COR-L47 (cell line): ENCODE data around the gene TNS2.

ENCODE experiments used
- DNase-seq: peaks from one replicate; lab custom pipeline; 2025; lab: John Stamatoyannopoulos, UW

The TNS2 gene

DNA sequence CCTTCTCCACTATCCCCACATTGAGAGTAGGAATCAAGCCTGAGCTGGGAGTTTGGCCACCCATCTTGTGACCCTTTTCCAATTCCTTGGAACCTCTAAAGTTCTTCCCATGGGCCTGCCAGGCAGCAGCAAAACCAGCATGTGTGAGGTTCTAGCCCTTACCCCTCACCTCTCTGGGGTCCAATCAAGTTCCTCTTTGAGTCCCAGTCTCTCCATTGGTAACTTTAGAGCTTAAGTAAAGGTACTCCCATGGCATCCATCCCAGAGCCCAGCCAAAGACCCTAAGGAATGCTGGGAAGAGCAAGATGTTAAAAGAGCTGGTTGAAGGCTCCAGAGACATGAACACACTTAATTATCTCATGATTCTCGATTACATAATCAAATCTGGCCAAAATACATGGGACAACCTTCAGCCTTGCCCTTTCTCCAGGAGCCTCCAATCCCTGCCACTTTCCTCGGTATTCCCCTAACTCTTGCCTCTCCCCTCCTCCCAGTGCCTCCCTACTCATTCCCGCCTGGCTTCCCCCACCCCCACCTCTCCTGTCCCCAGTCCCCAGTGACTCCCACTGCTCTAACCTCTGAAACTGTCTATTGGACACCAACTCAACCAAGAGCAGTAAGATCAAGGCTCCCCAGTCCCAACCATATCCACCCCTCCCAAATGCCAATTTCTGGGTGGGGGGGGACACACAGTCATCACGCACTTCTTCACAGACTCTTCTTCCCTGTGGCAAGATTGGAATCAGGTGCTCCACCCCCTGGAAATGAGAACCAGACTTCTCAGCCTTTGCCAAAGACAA is 4.8 kb upstream of the TNS2 start:
- DNase-seq, result no peak

GRCh38 chr12:53045696-53046045 is 4.2 kb upstream of the TNS2 start:
- DNase-seq, result no peak

DNA sequence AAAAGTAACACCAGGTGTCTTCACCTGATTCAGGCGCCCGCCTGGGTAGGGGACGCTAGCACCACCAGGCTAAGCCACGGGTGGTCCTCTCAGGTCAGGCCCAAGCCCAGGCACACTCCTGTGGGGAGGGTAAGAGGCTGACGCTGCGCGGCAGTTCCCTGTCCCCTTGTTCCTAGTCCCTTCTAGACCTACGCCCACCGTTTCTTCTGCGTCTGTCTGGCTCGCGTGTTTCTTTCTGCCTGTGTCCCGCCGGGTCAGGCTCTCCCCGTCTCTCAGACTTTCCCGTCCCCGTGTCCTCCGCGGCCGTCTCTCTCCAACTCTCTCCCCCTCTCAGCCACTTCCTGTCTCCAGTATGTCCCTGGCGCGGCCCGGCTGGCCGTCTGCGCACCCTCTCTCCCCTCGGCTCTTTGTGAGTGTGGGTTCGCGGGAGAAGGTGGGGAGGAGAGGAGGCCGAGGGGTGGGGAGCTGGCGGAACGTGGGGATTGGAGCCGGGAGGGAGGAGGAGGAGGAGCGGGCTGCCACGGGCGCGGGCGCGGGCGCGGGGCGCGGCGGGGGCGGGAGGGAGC is 3.1 kb upstream of the TNS2 start:
- peak; percentile 74 for DNase-seq

DNA sequence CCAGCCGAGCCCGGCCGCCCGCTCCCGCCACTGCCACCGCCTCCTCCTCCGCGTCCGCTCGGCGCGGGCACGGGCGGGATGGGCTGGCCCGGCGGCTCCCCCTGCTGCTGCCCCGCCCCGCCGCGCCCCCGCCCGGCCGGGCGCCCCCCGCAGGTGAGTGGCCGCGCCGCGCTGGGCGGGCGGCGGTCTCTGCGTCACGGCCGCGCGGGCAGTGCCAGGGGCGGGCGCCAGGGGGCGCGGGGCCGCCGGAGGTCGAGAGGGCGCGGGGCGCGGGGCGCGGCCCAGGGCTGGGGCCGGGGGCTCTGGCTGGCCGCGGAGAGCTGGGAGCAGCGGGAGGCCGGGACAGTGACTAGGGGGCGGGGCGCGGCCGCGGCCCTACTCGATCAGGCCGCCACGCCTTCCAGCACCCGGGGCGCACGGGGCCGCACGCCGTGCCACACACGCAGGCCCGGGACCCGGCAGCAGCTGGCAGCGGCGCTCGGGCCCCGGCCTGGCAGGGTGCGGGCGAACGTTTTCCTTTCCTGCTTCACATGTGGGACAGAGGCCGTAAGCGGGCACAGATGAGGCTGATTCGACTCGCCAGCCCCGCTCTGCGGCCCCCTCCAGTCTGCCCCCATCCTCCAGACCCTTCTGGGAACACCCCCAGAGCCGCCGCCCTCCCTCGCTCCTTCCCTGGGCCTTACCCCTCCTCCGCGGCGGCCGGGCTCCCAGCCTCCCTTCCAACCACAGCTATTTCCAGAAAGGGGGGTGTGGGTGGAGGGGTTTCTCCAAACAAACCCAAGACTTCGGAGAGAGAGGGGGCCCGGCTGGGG is 2.4 kb upstream of the TNS2 start:
- peak; percentile 74 for DNase-seq

DNA sequence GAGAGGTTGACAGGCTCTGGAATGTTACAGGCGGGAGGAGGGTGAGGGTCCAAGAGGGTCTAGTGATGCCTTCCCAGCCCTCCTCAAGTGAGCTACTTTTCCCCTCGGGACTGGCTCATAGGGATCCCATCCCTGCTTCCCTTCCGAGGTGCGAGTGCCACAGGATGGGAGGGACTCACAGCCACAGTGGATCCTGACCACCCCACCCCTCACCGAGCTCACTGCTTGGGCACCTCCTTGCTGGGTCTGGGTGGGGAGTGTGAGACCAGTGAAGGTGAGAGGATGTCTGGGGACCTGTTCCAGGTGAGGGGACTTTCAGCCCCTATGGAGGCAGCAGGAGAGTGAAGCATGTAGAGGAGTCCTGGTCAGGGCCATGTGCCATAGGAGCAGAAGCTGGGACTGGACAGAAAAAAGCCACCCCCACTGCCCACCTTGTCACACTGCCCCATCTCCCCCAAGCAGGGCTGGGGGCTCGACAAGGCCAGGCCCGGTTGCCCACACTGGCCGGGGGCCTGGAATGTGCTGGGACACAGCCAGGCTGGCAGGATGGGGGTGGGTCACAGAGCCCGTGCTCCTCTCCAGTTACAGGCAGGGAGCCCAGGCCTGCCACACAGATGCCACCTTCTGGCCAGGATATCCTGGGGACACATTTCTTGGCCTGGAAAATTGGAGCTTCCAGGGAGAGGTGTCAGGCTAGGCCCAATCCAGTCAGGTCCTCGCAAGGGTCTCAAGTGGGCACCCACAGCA is 1.7 kb upstream of the TNS2 start:
- DNase-seq, result peak; percentile 22

- no peak for DNase-seq
Measured at GRCh38 chr12:53048780-53049401, 974 bp upstream of the TNS2 start.

GRCh38 chr12:53050426-53051057 is 677 bp downstream of the TNS2 start:
- no peak for DNase-seq

DNA sequence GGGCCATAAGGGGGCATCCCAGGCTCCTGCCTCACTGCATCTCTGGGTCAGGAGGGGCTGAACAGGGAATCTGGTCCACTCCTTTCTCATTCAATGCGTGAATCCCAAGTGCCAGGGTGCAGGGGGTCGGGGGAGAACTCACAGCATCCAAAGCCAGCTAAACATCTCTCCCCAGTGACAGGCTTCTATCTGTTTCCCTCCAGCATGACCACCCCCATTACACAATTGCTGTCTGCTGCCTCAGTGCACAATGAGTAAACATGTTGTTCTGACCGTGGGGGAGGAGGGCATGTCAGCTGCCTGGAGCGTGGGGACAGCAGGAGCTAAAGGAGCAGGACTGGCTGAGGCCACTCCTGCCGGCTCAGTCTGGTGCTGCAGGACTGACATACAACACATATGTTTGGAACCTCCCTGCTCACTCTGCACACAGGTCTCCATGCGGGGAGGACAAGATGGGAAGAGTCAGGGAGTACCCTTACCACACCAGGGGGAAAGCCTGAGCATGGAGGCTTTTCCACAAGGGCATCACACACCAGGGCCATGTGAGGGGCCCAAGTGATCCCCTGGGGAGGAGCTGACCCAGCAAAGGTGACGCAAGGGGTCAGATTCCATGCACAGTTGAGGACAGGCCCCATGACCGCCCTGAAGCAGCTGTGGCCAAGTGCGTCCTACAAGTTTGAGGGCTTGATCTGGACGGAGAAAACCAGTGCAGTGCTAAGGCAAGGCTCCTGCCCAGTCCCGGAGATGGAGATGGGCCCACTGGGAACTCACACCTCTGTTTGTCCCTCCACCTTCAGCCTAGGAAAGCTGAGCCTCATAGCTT is 1.4 kb downstream of the TNS2 start:
- peak; percentile 28 for DNase-seq

- DNase-seq, result no peak
Measured at GRCh38 chr12:53051881-53052412, 2.1 kb downstream of the TNS2 start.

GRCh38 chr12:53052419-53053217 is 2.8 kb downstream of the TNS2 start:
- peak; percentile 46 for DNase-seq

GRCh38 chr12:53053218-53054111 is 3.6 kb downstream of the TNS2 start:
- peak; percentile 75 for DNase-seq

DNA sequence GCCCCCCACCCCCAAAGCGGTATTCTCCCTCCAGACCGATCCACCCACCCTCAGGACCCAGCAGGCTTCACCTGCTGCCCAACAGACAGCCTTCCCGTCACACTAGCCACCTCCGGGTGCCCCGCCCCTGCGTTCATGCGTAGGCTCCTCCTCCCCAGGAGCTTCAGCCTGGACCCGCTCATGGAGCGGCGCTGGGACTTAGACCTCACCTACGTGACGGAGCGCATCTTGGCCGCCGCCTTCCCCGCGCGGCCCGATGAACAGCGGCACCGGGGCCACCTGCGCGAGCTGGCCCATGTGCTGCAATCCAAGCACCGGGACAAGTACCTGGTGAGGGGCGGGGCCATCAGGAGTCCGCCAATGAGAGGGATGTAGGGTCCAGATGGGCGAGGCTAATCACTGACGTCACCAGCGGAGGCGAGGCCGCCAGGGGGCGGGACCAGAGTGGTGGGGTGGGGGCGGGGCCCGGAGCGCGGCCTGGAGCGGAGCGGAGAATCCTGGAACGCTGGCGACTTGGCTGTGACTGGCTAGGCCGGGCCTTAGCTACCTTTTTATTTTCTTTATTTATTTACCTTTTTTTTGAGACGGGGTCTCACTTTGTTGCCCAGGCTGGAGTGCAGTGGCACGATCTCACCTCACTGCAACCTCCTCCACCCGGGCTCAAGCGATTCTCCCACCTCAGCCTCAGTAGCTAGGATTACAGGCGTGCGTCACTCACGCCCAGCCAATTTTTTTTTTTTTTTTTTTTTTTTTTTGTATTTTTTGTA is 4.4 kb downstream of the TNS2 start:
- DNase-seq, result peak; percentile 95

DNA sequence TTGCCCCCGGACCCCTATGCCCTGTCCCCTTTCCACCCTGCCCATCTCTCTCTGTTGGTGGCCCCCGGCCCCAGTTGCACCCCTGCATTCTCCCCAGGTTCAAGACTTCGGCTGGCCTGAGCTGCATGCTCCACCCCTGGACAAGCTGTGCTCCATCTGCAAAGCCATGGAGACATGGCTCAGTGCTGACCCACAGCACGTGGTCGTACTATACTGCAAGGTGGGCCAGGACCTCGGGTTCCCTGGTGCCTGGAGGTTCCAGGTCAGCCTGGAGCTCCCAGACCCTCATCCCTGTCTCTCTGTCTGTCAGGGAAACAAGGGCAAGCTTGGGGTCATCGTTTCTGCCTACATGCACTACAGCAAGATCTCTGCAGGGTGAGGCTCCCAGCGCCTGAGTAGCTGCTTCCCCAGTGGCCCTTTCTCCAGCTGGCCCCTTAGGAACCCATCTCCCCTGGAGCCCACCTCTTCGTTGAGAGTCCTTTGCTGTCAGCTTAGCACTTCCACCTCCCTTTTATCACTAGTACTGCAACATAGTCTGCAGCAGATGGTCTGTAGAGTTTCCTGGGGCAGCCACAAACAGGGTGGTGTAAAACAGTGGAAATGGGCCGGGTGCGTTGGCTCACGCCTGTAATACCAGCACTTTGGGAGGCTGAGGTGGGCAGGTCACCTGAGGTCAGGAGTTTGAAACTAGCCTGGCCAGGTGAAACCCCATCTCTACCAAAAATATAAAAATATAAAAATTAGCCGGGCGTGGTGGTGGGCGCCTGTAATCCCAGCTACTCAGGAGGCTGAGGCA is 5.8 kb downstream of the TNS2 start:
- DNase-seq, result no peak

DNA sequence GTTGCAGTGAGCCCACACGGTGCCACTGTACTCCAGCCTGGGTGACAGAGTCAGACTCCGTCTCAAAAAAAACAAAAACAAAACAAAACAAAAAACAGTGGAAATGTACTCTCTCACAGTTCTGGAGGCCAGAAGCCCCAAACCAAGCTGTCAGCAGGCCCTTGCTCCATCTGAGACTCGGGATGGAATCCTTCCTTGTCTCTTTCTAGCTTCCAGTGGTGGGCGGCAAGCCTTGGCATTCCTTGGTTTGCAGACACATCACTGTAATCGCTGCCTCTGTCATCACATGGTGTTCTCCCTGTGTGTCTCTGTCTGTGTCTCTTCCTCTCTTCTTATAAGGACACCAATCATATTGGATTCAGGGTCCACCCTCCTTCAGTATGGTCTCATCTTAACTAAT is 6.4 kb downstream of the TNS2 start:
- DNase-seq, result no peak

DNA sequence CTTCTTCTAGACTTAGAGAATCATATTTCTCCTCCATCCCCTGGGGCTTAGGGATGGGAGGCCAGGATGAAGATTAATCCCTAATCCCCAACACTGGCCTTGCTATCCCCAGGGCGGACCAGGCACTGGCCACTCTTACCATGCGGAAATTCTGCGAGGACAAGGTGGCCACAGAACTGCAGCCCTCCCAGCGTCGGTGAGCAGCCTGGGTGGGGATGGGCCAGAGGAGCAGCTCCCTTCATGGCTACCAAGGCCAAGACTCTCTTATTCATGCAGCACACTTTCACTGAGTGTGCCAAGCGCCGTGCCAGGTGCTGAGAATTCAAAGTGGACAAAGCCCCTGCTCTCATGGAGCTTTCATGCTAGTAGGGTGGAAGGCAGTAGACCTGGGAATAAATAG is 7.0 kb downstream of the TNS2 start:
- no peak for DNase-seq

DNA sequence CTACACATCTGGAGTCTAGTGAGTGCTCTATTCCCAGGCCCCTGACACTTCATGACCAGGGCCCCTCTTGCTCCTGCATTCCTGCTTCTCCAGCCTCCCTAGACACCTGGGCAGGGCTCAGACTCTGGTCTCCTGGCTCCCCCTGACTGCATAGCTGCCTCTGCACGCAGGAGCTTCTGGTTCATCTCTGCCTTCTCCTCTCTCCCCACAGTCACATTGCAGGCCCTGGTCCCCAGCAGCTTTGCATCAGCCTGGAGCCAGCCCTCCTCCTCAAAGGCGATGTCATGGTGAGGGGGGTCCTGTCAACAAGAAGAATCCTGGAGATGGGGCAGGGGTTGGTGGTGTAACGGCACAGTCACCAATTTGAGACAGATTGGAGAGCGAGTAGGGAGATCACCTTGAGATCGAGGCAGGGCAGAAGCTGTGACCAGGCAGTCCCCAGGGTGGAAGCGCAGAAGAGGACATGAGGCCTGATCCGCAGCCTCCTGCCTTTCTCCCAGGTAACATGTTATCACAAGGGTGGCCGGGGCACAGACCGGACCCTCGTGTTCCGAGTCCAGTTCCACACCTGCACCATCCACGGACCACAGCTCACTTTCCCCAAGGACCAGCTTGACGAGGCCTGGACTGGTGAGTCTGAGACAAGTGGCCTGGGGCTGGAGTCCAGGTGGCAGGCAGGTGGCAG is 8.1 kb downstream of the TNS2 start:
- DNase-seq, result no peak
